GM18505 (cell line): ENCODE data around the gene BRPF3.

ENCODE experiments used
- ATAC-seq: cut with Tn5 transposase; IDR thresholded peaks from one replicate; pipeline ENCODE4 v1.9.1; 2021; ENCODE audit not compliant: unreplicated experiment
- POLR2A ChIP-seq: IDR thresholded peaks from 4 replicates; pipeline ENCODE4 v1.6.1; 2011; ENCODE audit warnings: borderline replicate concordance; ENCODE audit not compliant: insufficient read depth, insufficient read length; ENCODE audit errors: extremely low read depth

BRPF3 gene

DNA sequence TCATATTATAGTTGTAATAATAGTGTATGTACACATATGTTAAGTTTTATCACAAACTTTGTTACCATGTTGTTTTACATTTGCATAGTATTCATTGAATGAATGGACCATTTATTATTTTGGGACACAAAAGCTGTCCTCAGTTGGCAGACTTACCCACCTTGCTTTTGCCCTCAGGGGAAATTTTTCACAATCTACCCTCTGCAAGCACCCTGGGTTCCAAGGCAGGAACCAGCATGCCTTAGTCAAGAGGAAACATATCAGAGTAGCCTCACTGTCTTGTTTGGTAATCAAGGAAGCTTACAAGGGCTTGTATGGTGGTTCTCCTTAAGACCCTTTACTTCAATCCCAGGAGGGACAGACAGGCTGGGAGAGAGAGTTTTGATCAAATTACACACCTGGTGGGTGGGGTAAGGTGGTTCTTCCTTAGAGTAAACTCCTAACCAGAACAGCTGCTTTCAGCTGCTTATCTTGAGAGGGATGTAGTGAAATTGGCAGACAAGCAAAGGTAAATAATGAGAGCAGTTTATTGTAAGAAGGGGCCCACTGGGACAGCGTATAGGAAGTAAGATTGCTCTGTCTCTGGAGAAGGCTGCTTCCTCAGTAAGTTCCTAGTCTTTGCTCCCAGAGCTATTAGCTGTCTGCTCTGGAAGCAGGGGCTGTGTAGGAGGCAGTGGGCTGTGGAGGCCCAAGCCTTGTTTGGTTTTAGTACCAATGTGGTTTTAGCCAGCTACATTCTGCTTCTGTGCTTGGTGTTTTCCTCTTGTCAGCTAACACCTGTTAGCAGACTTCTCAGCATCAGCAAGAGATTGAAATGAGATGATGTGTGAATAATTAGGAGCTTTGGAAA is 31.1 kb downstream of the BRPF3 start:
- no peak for ATAC-seq
- TF ChIP-seq POLR2A, result no peak

DNA sequence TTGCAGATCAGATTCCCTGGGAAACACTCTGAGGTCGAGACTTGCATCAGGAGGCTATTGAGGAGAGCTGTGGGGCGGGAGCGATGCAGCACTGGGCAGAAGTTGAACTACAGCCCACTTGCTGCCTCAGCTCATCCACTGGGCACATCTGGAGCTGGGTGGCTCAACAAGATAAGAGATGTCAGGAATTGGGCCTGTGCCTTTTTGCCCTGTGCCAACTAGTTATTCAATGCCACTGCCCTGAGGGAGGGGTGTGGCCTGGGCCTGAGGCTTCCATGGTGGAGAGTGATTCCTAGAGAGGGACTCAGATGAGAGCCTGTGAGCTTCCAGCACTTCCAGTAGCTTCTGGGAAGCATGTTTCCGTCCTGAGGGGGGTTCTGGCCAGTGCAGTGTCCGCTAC is 32.7 kb downstream of the BRPF3 start:
- TF ChIP-seq POLR2A, result no peak
- ATAC-seq, result no peak

DNA sequence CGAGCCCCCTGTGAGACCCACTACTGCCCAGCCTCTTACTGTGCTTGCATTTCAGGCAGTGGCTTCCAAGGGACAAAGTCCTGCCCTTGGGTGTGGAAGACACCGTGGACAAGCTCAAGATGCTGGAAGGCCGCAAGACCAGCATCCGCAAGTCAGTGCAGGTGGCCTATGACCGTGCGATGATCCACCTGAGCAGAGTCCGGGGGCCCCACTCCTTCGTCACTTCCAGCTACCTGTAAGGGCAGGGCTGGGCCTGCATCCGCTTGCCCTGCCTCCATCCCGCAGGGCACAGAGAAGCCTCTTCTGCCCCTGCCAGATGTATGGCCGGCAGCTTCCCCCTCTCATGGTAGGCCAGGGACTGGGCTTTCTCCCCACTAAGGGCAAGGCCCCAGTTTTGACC is 33.8 kb downstream of the BRPF3 start:
- TF ChIP-seq POLR2A, result no peak
- ATAC-seq, result no peak

DNA sequence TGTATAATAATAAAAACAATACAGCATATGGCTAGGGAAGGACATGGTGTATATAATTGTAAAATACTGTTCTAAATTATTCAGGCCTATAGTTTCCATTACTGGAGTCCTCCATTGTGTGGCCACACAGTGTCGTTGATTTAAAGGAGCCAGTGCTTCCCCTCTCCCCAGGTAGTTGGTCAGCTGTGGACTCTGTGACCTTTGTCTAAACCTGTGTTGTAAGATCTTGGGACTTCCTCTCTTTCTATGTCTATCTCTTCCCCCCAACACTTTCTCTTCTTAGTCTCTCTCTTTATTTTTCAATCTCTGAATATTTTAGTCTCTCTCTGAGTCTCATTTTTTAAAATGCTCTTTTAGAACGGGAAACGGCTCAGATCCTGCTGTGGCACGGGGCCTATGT is 35.6 kb downstream of the BRPF3 start:
- ATAC-seq, result no peak
- TF ChIP-seq POLR2A, result no peak

DNA sequence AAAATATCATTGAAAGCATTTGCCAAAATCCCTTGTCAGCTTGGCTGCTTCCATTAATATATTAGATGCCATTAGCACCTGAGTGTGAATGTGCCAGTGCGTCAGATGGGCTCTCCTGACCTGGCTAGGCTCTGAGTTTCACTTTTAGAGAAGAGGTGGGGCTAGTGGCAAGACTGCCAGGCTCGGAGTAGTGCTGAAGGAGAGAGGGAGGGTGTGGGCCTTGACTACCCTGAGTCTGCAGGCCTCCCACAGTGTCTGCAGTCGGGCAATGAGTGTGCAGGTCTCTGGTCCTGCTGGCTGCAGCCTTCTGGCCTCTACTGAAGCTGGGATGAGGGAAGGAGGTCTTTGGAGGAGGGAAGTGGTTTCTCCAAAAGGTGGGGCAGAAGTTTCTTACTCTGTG is 38.8 kb downstream of the BRPF3 start:
- TF ChIP-seq POLR2A, result no peak
- no peak for ATAC-seq

DNA sequence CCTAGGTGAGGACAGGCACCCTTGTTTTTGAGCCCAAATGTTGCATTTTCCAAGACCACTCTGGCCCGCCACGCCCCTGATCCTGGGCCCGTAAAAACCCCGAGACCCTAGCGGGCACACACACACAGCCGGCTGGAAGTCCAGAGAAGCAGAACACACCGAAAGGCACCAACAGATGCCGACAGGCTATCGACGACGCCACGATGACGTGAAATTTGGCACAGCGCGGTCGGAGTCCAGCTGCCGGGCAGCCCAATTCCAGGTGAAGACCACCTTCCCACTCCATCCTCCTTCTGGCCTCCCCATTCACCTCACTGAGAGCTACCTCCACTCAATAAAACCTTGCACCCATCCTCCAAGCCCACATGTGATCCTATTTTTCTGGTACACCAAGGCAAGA is 39.3 kb downstream of the BRPF3 start:
- no peak for ATAC-seq
- TF ChIP-seq POLR2A, result no peak

DNA sequence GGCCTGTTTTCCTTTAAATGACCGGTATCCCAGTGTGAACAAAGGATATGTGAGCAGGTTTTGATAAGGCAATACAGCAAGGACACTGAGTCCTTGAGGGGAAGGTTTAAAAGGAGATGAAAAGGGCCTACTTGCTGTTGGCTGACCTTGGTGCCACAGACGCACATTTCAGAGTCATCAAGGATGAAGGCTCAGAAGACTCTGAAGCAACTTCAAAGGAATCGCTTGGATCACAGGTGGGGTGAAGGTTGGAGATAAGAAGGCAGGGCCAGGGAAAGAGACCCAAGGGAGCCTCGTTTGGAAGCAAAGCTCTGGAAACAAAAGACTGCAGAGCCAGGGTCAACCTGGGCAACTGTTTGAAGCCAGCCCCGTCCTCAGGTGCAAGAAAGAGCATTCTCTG is 43.2 kb downstream of the BRPF3 start:
- no peak for TF ChIP-seq POLR2A
- no peak for ATAC-seq

DNA sequence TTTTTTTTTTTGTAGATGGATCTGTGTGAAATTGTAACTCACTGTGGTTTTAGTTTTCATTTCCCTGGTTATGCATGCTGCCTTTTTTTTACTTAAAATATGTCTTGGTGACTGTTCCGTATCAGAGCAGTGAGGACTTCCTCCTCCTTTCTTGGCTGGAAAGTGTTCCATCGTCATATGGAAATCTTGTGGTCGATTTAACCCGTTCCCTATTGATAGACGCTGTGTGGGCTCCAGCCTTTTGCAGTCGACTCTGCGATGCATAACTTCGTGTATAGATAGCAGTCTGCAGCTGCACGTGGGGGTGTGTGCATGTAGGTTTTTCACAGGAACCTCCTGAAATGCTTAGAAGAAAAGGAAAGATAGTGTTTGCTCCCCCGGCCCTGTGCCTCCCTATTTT is 45.2 kb downstream of the BRPF3 start:
- no peak for ATAC-seq
- TF ChIP-seq POLR2A, result no peak

DNA sequence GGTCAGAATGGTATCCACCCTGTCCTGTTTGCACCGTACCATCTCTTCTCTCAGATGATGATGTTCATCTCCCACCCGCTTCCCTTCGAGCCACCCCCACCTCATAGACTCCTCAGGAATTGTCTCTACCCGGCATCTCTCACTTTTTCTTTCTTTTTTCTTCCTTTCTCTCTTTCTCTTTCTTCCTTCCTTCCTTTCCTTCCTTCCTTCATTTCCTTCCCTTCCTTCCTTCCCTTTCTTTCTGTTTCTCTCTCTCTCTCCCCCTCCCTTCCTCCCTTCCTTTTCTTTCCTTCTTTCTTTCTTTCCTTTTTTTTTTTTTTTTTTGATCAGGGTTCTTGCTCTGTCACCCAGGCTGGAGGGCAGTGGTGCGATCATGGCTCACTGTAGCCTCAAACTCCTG is 45.6 kb downstream of the BRPF3 start:
- no peak for ATAC-seq
- no peak for TF ChIP-seq POLR2A

DNA sequence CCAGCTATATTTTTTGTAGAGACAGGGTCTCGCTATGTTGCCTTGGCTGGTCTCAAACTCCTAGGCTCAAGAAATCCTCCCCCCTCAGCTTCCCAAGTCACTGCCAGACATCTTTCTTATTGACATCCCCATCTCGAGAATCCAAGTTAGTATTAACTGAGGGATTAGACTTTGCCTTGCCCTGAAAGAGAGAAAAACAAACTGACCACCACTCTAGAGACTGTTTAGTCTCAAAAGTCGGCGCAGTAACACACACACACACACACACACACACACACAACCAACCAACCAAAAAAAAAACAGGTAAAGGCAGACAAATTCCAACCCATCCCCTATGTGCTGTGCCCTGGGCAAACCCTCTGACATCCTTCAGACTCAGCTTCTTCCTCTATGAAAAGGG is 46.1 kb downstream of the BRPF3 start:
- ATAC-seq, result no peak

DNA sequence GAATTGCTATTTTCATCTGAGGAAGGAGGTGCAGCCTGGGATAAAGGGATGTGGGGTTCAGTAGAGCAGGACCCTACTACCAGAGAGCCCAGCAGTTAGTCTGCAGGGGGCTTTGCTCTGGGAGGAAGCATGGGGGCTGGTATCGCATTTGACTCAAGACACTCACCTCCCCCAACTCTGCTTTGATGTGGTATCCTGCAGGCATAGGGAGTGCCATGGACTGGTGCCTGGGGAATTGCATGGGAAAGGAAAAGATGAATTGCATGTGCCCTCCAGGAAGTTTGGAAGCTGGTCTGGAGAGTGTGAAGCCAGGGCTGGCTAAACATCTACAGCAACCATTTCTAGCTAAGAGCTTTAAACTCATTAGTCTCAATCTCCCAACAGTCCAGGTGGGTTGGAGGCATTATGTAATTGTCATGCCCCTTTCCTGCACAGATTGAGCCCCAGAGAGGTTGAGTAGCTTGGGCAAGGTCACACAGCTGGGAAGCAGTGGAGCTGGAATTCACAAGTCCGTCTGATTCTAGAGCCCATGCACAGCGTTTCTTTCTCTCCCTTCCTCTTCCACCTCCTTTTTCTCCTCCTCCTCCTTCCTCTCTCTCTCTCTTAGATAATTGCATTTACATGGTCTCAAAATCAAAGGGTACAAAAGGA is 47.1 kb downstream of the BRPF3 start:
- no peak for ATAC-seq
- TF ChIP-seq POLR2A, result no peak

More for the DNA sequence above, 46.1 kb downstream of the BRPF3 start:
- TF ChIP-seq POLR2A, result no peak

DNA sequence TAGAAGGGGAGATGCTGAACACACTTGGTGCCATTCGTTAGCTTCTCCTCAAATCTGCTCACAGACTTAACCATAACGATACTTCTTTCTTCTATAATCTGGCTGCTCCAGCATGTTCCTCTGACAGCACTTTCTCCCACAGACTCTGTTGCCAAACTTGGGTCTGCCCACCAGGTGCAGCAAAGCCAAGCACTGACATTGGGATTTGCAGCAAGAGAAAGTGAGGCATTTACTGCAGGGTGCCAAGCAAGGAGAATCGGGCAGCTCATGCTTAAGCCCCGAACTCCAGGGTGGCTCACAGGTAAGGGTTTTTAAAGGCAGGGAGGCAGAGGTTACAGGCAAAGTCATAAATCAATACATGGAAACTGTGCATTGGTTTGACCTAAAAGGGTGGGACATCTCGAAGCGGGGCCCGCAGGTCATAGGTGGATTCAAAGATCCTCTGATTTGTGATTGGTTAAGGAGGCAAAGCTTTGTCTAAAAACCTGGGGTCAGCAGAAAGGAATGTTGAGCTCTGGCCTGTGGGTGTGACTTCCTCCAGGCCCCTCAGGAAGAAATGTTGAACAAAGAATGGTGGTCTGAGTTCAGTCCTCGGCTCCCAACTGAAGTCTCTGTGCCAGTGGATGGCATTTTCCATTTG is 48.2 kb downstream of the BRPF3 start:
- no peak for ATAC-seq
- no peak for TF ChIP-seq POLR2A

DNA sequence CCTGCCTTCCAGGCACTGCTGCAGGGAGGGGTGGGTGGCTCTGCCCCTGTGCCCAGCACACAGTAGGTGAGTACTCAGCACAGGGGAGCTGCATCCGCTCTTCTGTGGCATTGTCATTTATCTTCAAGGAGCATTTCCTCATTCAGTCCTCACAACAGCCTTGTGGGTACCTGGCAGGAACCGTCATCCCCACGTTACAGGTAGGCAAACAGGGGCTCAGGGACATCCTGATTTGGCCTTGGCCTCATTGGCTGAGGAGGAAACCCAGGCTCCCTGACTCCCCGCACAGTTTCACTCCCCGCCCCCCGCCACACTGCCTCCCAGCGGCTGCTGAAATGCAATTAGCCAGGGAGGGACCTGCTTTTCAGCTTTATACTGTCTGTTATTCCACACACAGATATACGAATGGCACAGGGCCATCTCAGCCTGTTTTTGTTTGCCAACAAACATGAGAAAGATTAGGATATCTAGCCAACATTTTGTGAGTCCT is 49.1 kb downstream of the BRPF3 start:
- no peak for TF ChIP-seq POLR2A
- no peak for ATAC-seq
